Measurements from ENCODE around the gene GCHFR.

Gene GCHFR

GRCh38 chr15:40808861-40809450 lies 45.1 kb downstream of the GCHFR start:
- DNase-seq = no peak

GRCh38 chr15:40812721-40813425 lies 49.0 kb downstream of the GCHFR start:
- DNase-seq = no peak

GRCh38 chr15:40815042-40815698 lies 51.3 kb downstream of the GCHFR start:
- peak in 12 of 56 donors; percentile 1 to 19 (median 8) for DNase-seq

All from nucleus accumbens (tissue), 56 donors.